Uterus (tissue), 4 donors: ENCODE data around the gene MS4A4E. TPM values are rescaled to one million over a fixed set of nuclear protein-coding genes. Genes with fewer than 3 reads are reported as not detected.
"Not testable (repeated sequence)": the region's sequence is repeated elsewhere in the genome, so short reads cannot be mapped to it uniquely, and the experiment has no call there.

ENCODE experiments used
- DNase-seq, 2 donors: peaks; one replicate each; pipeline ENCODE4 v3.0.0-alpha.2; 2019 to 2020
- H3K27ac ChIP-seq, 2 donors: fragments of 200-600 bp; sonication (generic); 1 replicate in 1 of 2; 2 replicates in 1 of 2; pipeline ENCODE4 v1.5.1; 2016 to 2018
- H3K27me3 ChIP-seq, 2 donors: fragments of 200-600 bp; sonication (generic); one replicate each; pipeline ENCODE4 v1.5.1; 2018 to 2019; ENCODE audit warnings: control low read depth in 1 of 2
- H3K36me3 ChIP-seq, 2 donors: fragments of 200-600 bp; sonication (generic); one replicate each; pipeline ENCODE4 v1.5.1; 2019; ENCODE audit warnings: control low read depth in 1 of 2
- H3K4me1 ChIP-seq, 2 donors: fragments of 200-600 bp; sonication (generic); one replicate each; pipeline ENCODE4 v1.5.1; 2018 to 2019; ENCODE audit warnings: control low read depth in 1 of 2
- H3K4me3 ChIP-seq, 2 donors: fragments of 200-600 bp; sonication (generic); 1 replicate in 1 of 2; 2 replicates in 1 of 2; pipeline ENCODE4 v1.5.1; 2018 to 2019; ENCODE audit warnings: mild to moderate bottlenecking in 1 of 2
- H3K9me3 ChIP-seq, 2 donors: fragments of 200-600 bp; sonication (generic); one replicate each; pipeline ENCODE4 v1.5.1; 2019; ENCODE audit warnings: control low read depth in 1 of 2
- CTCF ChIP-seq, 4 experiments: fragments of 200-600 bp in 2 of 4; fragments of 450-650 bp in 2 of 4; sonication (generic) in 2 of 4; IDR thresholded peaks; one replicate each; pipeline ENCODE4 v1.5.1; 2016 to 2019; ENCODE audit warnings: antibody characterized with exemption in 4 of 4, mild to moderate bottlenecking in 2 of 4, moderate library complexity in 1 of 4
- POLR2A ChIP-seq, 2 donors: fragments of 450-650 bp; IDR thresholded peaks; one replicate each; pipeline ENCODE4 v1.6.1; 2016; ENCODE audit warnings: antibody characterized with exemption in 2 of 2, mild to moderate bottlenecking in 1 of 2, moderate library complexity in 1 of 2
- intact Hi-C: fragments of 100-400 bp; cut with DNase I; formaldehyde crosslinking; loops from one replicate; pipeline ENCODE4 v1.15.1; 2023; ENCODE audit warnings: low total_unique reads
- total RNA-seq, 4 donors: library from RNA; depleted of rRNA in 3 of 4; stranded (reverse); fragments of >200 nt in 3 of 4; gene quantifications; one replicate each; pipeline versions ENCODE4 v1.1.0 to v1.2.4, GENCODE V29; 2014 to 2023
- donor health status: DM: yes; HTN: yes; CAD: no.

The MS4A4E gene
- total RNA-seq, 4 donors from 2014 or later: 1.8 to 2.5 TPM; not detected in 2

GRCh38 chr11:60209977-60210376 is 33.0 kb downstream of the MS4A4E start:
- Histone ChIP-seq H3K9me3 (no peaks in the 10 kb centered on the region), H3K27me3 (no peaks in the 10 kb centered on the region), H3K4me3 (no peak overlapping the region), H3K36me3 (no peaks in the 10 kb centered on the region), H3K4me1 (no peaks in the 10 kb centered on the region), H3K27ac (no peak overlapping the region)
- DNase-seq: no peak
- no peak for TF ChIP-seq CTCF (IDR thresholded peaks at IDR 0.05)
- TF ChIP-seq POLR2A (IDR thresholded peaks at IDR 0.05): no peak
- intact Hi-C loops: no loop called here

GRCh38 chr11:60208951-60209350 is 34.0 kb downstream of the MS4A4E start:
- no peaks in the 10 kb centered on the region for H3K9me3 ChIP-seq
- intact Hi-C loops: no loop called here
- no peaks in the 10 kb centered on the region for H3K36me3 ChIP-seq
- H3K27ac ChIP-seq: no peak overlapping the region
- H3K4me3 ChIP-seq: no peak overlapping the region
- no peaks in the 10 kb centered on the region for H3K4me1 ChIP-seq
- TF ChIP-seq POLR2A (IDR thresholded peaks at IDR 0.05) (no peak), CTCF (IDR thresholded peaks at IDR 0.05) (no peak)
- DNase-seq: no peak
- H3K27me3 ChIP-seq: no peaks in the 10 kb centered on the region

- intact Hi-C loops: no loop called here
- Histone ChIP-seq H3K27ac (no peak overlapping the region), H3K4me1 (no peaks in the 10 kb centered on the region), H3K27me3 (no peaks in the 10 kb centered on the region), H3K4me3 (no peak overlapping the region), H3K9me3 (no peaks in the 10 kb centered on the region), H3K36me3 (no peaks in the 10 kb centered on the region)
- TF ChIP-seq CTCF (IDR thresholded peaks at IDR 0.05) (no peak), POLR2A (IDR thresholded peaks at IDR 0.05) (no peak)
- DNase-seq: no peak
Observed at GRCh38 chr11:60208146-60208895, 34.6 kb downstream of the MS4A4E start.

GRCh38 chr11:60206616-60207015 is 36.3 kb downstream of the MS4A4E start:
- intact Hi-C loops: no loop called here
- TF ChIP-seq CTCF (IDR thresholded peaks at IDR 0.05): no peak
- TF ChIP-seq POLR2A (IDR thresholded peaks at IDR 0.05): no peak
- Histone ChIP-seq H3K36me3 (no peaks in the 10 kb centered on the region), H3K4me3 (no peak overlapping the region), H3K4me1 (no peaks in the 10 kb centered on the region), H3K27ac (no peak overlapping the region), H3K27me3 (no peaks in the 10 kb centered on the region), H3K9me3 (no peaks in the 10 kb centered on the region)
- DNase-seq: no peak

GRCh38 chr11:60204922-60205321 is 38.0 kb downstream of the MS4A4E start:
- intact Hi-C loops: no loop called here
- Histone ChIP-seq H3K4me3 (no peak overlapping the region), H3K27ac (no peak overlapping the region), H3K9me3 (no peaks in the 10 kb centered on the region), H3K27me3 (no peaks in the 10 kb centered on the region), H3K4me1 (no peaks in the 10 kb centered on the region), H3K36me3 (no peaks in the 10 kb centered on the region)
- TF ChIP-seq POLR2A (IDR thresholded peaks at IDR 0.05) (no peak), CTCF (IDR thresholded peaks at IDR 0.05) (no peak)
- no peak for DNase-seq

GRCh38 chr11:60201334-60201733 is 41.6 kb downstream of the MS4A4E start:
- intact Hi-C loops, H3K4me3 ChIP-seq, H3K4me1 ChIP-seq, H3K27me3 ChIP-seq, H3K9me3 ChIP-seq, H3K27ac ChIP-seq, H3K36me3 ChIP-seq, DNase-seq: not testable (repeated sequence)
